Fibroblast of lung (primary cell): ENCODE results near the gene TMEM116. TPM values are rescaled to one million over a fixed set of nuclear protein-coding genes. Genes with fewer than 3 reads are reported as not detected.
"Not testable (repeated sequence)": the region's sequence is repeated elsewhere in the genome, so short reads cannot be mapped to it uniquely, and the experiment has no call there.

ENCODE experiments used
- DNase-seq, 2 donors: peaks; one replicate each; pipeline versions ENCODE4 v3.0.0 to v3.0.0-alpha.2; 2010; ENCODE audit warnings: low read depth in 2 of 2
- H2AFZ ChIP-seq: 2 replicates; pipeline ENCODE4 v1.5.1; 2012; ENCODE audit warnings: low read length, control low read depth, inconsistent platforms
- H3K27ac ChIP-seq: 2 replicates; pipeline ENCODE4 v1.5.1; 2011; ENCODE audit warnings: low read length, control low read depth; ENCODE audit not compliant: insufficient read depth
- H3K27me3 ChIP-seq: 2 replicates; pipeline ENCODE4 v1.5.1; 2011; ENCODE audit warnings: mild to moderate bottlenecking, low read length; ENCODE audit not compliant: control insufficient read depth, insufficient read depth
- H3K36me3 ChIP-seq: 2 replicates; pipeline ENCODE4 v1.5.1; 2011; ENCODE audit warnings: low read length; ENCODE audit not compliant: control insufficient read depth, insufficient read depth
- H3K4me1 ChIP-seq: 2 replicates; pipeline ENCODE4 v1.5.1; 2011; ENCODE audit warnings: low read length; ENCODE audit not compliant: control insufficient read depth, insufficient read depth; ENCODE audit errors: extremely low read depth
- H3K4me2 ChIP-seq: 2 replicates; pipeline ENCODE4 v1.5.1; 2011; ENCODE audit warnings: low read length, control low read depth; ENCODE audit not compliant: insufficient read depth; ENCODE audit errors: extremely low read depth
- H3K4me3 ChIP-seq, 4 experiments: fragments of 200-600 bp in 1 of 4; sonication (generic) in 1 of 4; replicated peaks in 1 of 4; 2 replicates each; pipeline ENCODE4 v1.5.1; 2011 to 2016; ENCODE audit warnings: low read length in 4 of 4, low read depth in 3 of 4, mild to moderate bottlenecking in 3 of 4, control low read depth in 2 of 4, inconsistent platforms in 1 of 4, mixed read lengths in 1 of 4; ENCODE audit not compliant: insufficient read depth in 1 of 4; ENCODE audit errors: control extremely low read depth in 1 of 4
- H3K79me2 ChIP-seq: 2 replicates; pipeline ENCODE4 v1.5.1; 2012; ENCODE audit warnings: mild to moderate bottlenecking, low read length, inconsistent platforms; ENCODE audit not compliant: control insufficient read depth, insufficient read depth
- H3K9ac ChIP-seq: 2 replicates; pipeline ENCODE4 v1.5.1; 2011; ENCODE audit warnings: mild to moderate bottlenecking, low read length, control low read depth; ENCODE audit not compliant: insufficient read depth
- H3K9me3 ChIP-seq: 2 replicates; pipeline ENCODE4 v1.5.1; 2012; ENCODE audit warnings: low read depth, low read length; ENCODE audit not compliant: control insufficient read depth, insufficient read depth
- H4K20me1 ChIP-seq: 2 replicates; pipeline ENCODE4 v1.5.1; 2011; ENCODE audit warnings: low read length; ENCODE audit not compliant: control insufficient read depth, insufficient read depth; ENCODE audit errors: extremely low read depth
- CTCF ChIP-seq, 2 donors: IDR thresholded peaks in 1 of 2; conservative IDR thresholded peaks in 1 of 2; 1 replicate in 1 of 2; 2 replicates in 1 of 2; pipeline ENCODE4 v1.5.1; 2011 to 2012; ENCODE audit warnings: low read length in 2 of 2, control low read depth in 1 of 2, inconsistent platforms in 1 of 2, low read depth in 1 of 2, mild to moderate bottlenecking in 1 of 2
- EZH2 ChIP-seq: IDR thresholded peaks from 2 replicates; pipeline ENCODE4 v1.5.1; 2012; ENCODE audit warnings: low read length, control low read depth, mild to moderate bottlenecking; ENCODE audit errors: missing control alignments
- polyA plus RNA-seq, 2 donors: library from polyadenylated mRNA; depleted of rRNA in 1 of 2; stranded (reverse) in 1 of 2; unstranded in 1 of 2; fragments of >200 nt; gene quantifications; 2 replicates each; pipeline ENCODE4 v1.2.1, GENCODE V29; 2011 to 2012; ENCODE audit warnings: missing spikeins in 1 of 2
- total RNA-seq: library from RNA; depleted of rRNA; stranded (reverse); fragments of >200 nt; gene quantifications from 2 replicates; pipeline ENCODE4 v1.2.1, GENCODE V29; 2014

TMEM116 gene
- total and polyA plus RNA-seq, 2 donors (not counting 1 experiment from before 2014, with no cell fraction given): 7.8 to 21.8 TPM

- Histone ChIP-seq H3K79me2 (no peaks in the 10 kb centered on the region), H3K4me2 (no peak overlapping the region), H3K4me3 (no peak overlapping the region), H2AFZ (no peak overlapping the region), H3K36me3 (no peaks in the 10 kb centered on the region), H3K27ac (no peak overlapping the region), H3K27me3 (no peaks in the 10 kb centered on the region), H3K4me1 (no peaks in the 10 kb centered on the region), H3K9ac (no peak overlapping the region), H4K20me1 (no peaks in the 10 kb centered on the region), H3K9me3 (no peaks in the 10 kb centered on the region)
- TF ChIP-seq CTCF (conservative IDR thresholded peaks at IDR 0.05 in 1 of 2, IDR thresholded peaks at IDR 0.05 in 1 of 2; ENCODE audit: low read depth in 1 of 2, low read length in 2 of 2) (no peak), EZH2 (no peak)
- DNase-seq: peak in 1 of 2 donors; percentile 60
Measured at GRCh38 chr12:111953455-111953854, 59.5 kb downstream of the TMEM116 start.

GRCh38 chr12:111952084-111952787 is 60.7 kb downstream of the TMEM116 start:
- H3K9ac ChIP-seq, H3K27me3 ChIP-seq, H3K4me2 ChIP-seq, H3K4me1 ChIP-seq, DNase-seq, H3K27ac ChIP-seq, H2AFZ ChIP-seq, H4K20me1 ChIP-seq, H3K9me3 ChIP-seq, H3K4me3 ChIP-seq, H3K79me2 ChIP-seq, H3K36me3 ChIP-seq: not testable (repeated sequence)

- not testable (repeated sequence) for H3K9me3 ChIP-seq, H3K36me3 ChIP-seq, H3K27me3 ChIP-seq, H3K4me2 ChIP-seq, H3K4me1 ChIP-seq, H3K27ac ChIP-seq, DNase-seq, H3K79me2 ChIP-seq, H3K4me3 ChIP-seq, H2AFZ ChIP-seq, H3K9ac ChIP-seq, H4K20me1 ChIP-seq
Measured at GRCh38 chr12:111950961-111951676, 61.8 kb downstream of the TMEM116 start.

- H3K27me3 ChIP-seq: no peaks in the 10 kb centered on the region
- H3K27ac ChIP-seq: no peak overlapping the region
- H3K9me3 ChIP-seq: no peaks in the 10 kb centered on the region
- no peaks in the 10 kb centered on the region for H4K20me1 ChIP-seq
- no peak overlapping the region for H3K9ac ChIP-seq
- no peak overlapping the region for H2AFZ ChIP-seq
- H3K4me1 ChIP-seq: peaks cover 5% of the 10 kb centered on the region
- no peak for TF ChIP-seq CTCF (conservative IDR thresholded peaks at IDR 0.05 in 1 of 2, IDR thresholded peaks at IDR 0.05 in 1 of 2; ENCODE audit: low read depth in 1 of 2, low read length in 2 of 2)
- no peak for TF ChIP-seq EZH2
- no peak overlapping the region for H3K4me3 ChIP-seq
- H3K36me3 ChIP-seq: no peaks in the 10 kb centered on the region
- no peak for DNase-seq
- no peak overlapping the region for H3K4me2 ChIP-seq
- H3K79me2 ChIP-seq: no peaks in the 10 kb centered on the region
Measured at GRCh38 chr12:111943929-111944328, 69.0 kb downstream of the TMEM116 start.
